Endothelial cell of umbilical vein (primary cell): ENCODE data around the gene PSMA7. TPM values are rescaled to one million over a fixed set of nuclear protein-coding genes. Genes with fewer than 3 reads are reported as not detected.

ENCODE experiments used
- BruUV-seq: library from RNA; stranded (reverse); fragments of 400-500 nt; replicated peaks from 2 replicates; lab custom pipeline; 2021; lab: Mats Ljungman, UMichigan
- CTCF ChIA-PET: fragments of 300-600, 350-600 bp; sonication (Branson Sonifier 250); formaldehyde crosslinking; loops from one replicate; lab custom pipeline; 2021; ENCODE audit warnings: antibody characterized with exemption, inconsistent platforms; lab: Charles Lee
- POLR2A ChIA-PET: fragments of 300-600, 350-600 bp; sonication (Branson Sonifier 250); formaldehyde crosslinking; loops from one replicate; lab custom pipeline; 2021; ENCODE audit warnings: antibody characterized with exemption, inconsistent platforms; lab: Charles Lee
- DNase-seq: peaks from one replicate; pipeline ENCODE4 v3.0.0-alpha.2; 2011; ENCODE audit warnings: low read depth, low spot score
- FAIRE-seq: peaks from 2 replicates; lab custom pipeline; 2011; peaks lifted over from hg19 to GRCh38; lab: Jason Lieb, UNC
- H2AFZ ChIP-seq: 2 replicates; pipeline ENCODE4 v1.6.0; 2012; ENCODE audit warnings: low read depth, low read length, control low read depth, inconsistent platforms
- H3K27ac ChIP-seq: 2 replicates; pipeline ENCODE4 v1.5.1; 2011; ENCODE audit warnings: low read depth, mild to moderate bottlenecking, control low read depth, low read length, moderate library complexity; ENCODE audit not compliant: insufficient read depth
- H3K27me3 ChIP-seq, 2 experiments: 2 replicates each; pipeline versions ENCODE4 v1.6.0 to v1.6.1; 2011; ENCODE audit warnings: low read length in 2 of 2, mixed read lengths in 1 of 2; ENCODE audit not compliant: control insufficient read depth in 2 of 2, insufficient read depth in 2 of 2
- H3K36me3 ChIP-seq, 2 experiments: 2 replicates in 1 of 2; 3 replicates in 1 of 2; pipeline ENCODE4 v1.5.1; 2011; ENCODE audit warnings: low read length in 2 of 2, mild to moderate bottlenecking in 1 of 2, moderate library complexity in 1 of 2; ENCODE audit not compliant: control insufficient read depth in 2 of 2, insufficient read depth in 2 of 2; ENCODE audit errors: extremely low read depth in 1 of 2
- H3K4me1 ChIP-seq: 3 replicates; pipeline ENCODE4 v1.5.1; 2011; ENCODE audit warnings: mild to moderate bottlenecking, low read length; ENCODE audit not compliant: control insufficient read depth, insufficient read depth; ENCODE audit errors: extremely low read depth
- H3K4me2 ChIP-seq: 2 replicates; pipeline ENCODE4 v1.6.1; 2011; ENCODE audit warnings: low read length, control low read depth, mixed read lengths; ENCODE audit not compliant: insufficient read depth
- H3K4me3 ChIP-seq, 3 experiments: fragments of 200-600 bp in 1 of 3; sonication (generic), shearing (Covaris generic) in 1 of 3; replicated peaks in 1 of 3; 2 replicates each; pipeline ENCODE4 v1.5.1; 2011 to 2016; ENCODE audit warnings: control low read depth in 3 of 3, low read length in 3 of 3, mild to moderate bottlenecking in 2 of 3, inconsistent platforms in 1 of 3, low read depth in 1 of 3, moderate library complexity in 1 of 3; ENCODE audit not compliant: insufficient read depth in 1 of 3
- H3K79me2 ChIP-seq: 2 replicates; pipeline ENCODE4 v1.6.0; 2012; ENCODE audit warnings: low read length, inconsistent platforms; ENCODE audit not compliant: control insufficient read depth, insufficient read depth
- H3K9ac ChIP-seq: replicated peaks from 2 replicates; pipeline ENCODE3; 2011; ENCODE audit warnings: low read length, control low read depth; ENCODE audit not compliant: insufficient read depth; ENCODE audit errors: extremely low read depth
- H3K9me1 ChIP-seq: replicated peaks from 3 replicates; pipeline ENCODE4 v1.6.0; 2011; ENCODE audit warnings: mild to moderate bottlenecking, low read length; ENCODE audit not compliant: control insufficient read depth, insufficient read depth; ENCODE audit errors: extremely low read depth
- H3K9me3 ChIP-seq: replicated peaks from 2 replicates; pipeline ENCODE4 v1.5.1; 2012; ENCODE audit warnings: low read length, inconsistent platforms; ENCODE audit not compliant: control insufficient read depth, insufficient read depth
- H4K20me1 ChIP-seq: replicated peaks from 2 replicates; pipeline ENCODE3; 2011; ENCODE audit warnings: mild to moderate bottlenecking, low read length; ENCODE audit not compliant: control insufficient read depth, insufficient read depth; ENCODE audit errors: extremely low read depth
- CTCF ChIP-seq, 2 donors: IDR thresholded peaks; 1 replicate in 1 of 2; 2 replicates in 1 of 2; pipeline ENCODE4 v1.5.1; 2011; ENCODE audit warnings: low read length in 2 of 2, mild to moderate bottlenecking in 2 of 2, moderate library complexity in 2 of 2, control low read depth in 1 of 2, inconsistent platforms in 1 of 2, low read depth in 1 of 2; ENCODE audit not compliant: insufficient read depth in 1 of 2; ENCODE audit errors: extremely low read depth in 1 of 2
- EZH2 ChIP-seq: IDR thresholded peaks from 2 replicates; pipeline ENCODE4 v1.6.1; 2012; ENCODE audit warnings: borderline replicate concordance, low read depth, mild to moderate bottlenecking, moderate library complexity, low read length, inconsistent platforms; ENCODE audit not compliant: severe bottlenecking
- FOS ChIP-seq: IDR thresholded peaks from 2 replicates; pipeline ENCODE4 v1.6.1; 2011; ENCODE audit warnings: mild to moderate bottlenecking, low read length, moderate library complexity, borderline replicate concordance; ENCODE audit not compliant: insufficient read depth
- GATA2 ChIP-seq: IDR thresholded peaks from 2 replicates; pipeline ENCODE4 v1.7.0; 2011; ENCODE audit warnings: low read depth, mild to moderate bottlenecking, moderate library complexity, mixed read lengths, low read length; ENCODE audit not compliant: insufficient read length, insufficient read depth
- JUN ChIP-seq: IDR thresholded peaks from 2 replicates; pipeline ENCODE4 v1.6.1; 2011; ENCODE audit warnings: borderline replicate concordance, low read depth; ENCODE audit not compliant: insufficient read length, insufficient read depth
- MAX ChIP-seq: IDR thresholded peaks from 2 replicates; pipeline ENCODE4 v1.6.1; 2011; ENCODE audit not compliant: insufficient read depth, insufficient read length
- MYC ChIP-seq: IDR thresholded peaks from one replicate; pipeline ENCODE4 v1.6.1; 2011; ENCODE audit warnings: mild to moderate bottlenecking, low read depth, low read length
- POLR2A ChIP-seq: IDR thresholded peaks from 2 replicates; pipeline ENCODE4 v1.6.1; 2012; ENCODE audit warnings: low read depth, mild to moderate bottlenecking, control low read depth, low read length
- POLR2AphosphoS5 ChIP-seq: IDR thresholded peaks from 2 replicates; pipeline ENCODE4 v1.6.1; 2012; ENCODE audit warnings: low read depth, mild to moderate bottlenecking, control low read depth, low read length, moderate library complexity; ENCODE audit not compliant: insufficient read depth
- dilution Hi-C: fragments of 300-500 bp; cut with MboI; formaldehyde crosslinking; loops from one replicate; pipeline ENCODE4 v1.15.0; 2019; ENCODE audit warnings: low sequenced_read_pairs; ENCODE audit not compliant: extremely low pct_ligation_motif_present
- intact Hi-C: fragments of 100-400 bp; cut with micrococcal nuclease; formaldehyde crosslinking; loops from one replicate; pipeline ENCODE4 v1.10.0; 2022
- polyA plus RNA-seq, 4 experiments: library from polyadenylated mRNA; depleted of rRNA in 3 of 4; stranded (reverse) in 3 of 4; unstranded in 1 of 4; fragments of >200 nt; gene quantifications; 2 replicates each; pipeline versions ENCODE4 v1.2.1 to v1.2.3, GENCODE V29; 2011 to 2012; ENCODE audit warnings: missing spikeins in 1 of 4
- total RNA-seq: library from RNA; stranded (reverse); gene quantifications from 2 replicates; pipeline ENCODE4 v1.2.3, GENCODE V29; 2021

PSMA7 gene
- total and polyA plus RNA-seq, 2 donors (not counting 3 experiments of a cell fraction or from before 2014, with no cell fraction given): 393 to 826 TPM

- H3K4me2 ChIP-seq: no peak overlapping the region
- no peak for DNase-seq
- no peak overlapping the region for H3K27ac ChIP-seq
- H3K79me2 ChIP-seq: no peaks in the 10 kb centered on the region
- ChIA-PET POLR2A (no interaction called here), CTCF (no interaction called here)
- BruUV-seq: no TSS peak
- no peak for TF ChIP-seq MYC
- no peak for TF ChIP-seq EZH2
- TF ChIP-seq FOS: no peak
- TF ChIP-seq POLR2AphosphoS5: no peak
- no peak for TF ChIP-seq GATA2
- no peak for TF ChIP-seq MAX
- H3K4me3 ChIP-seq: no peak overlapping the region
- H4K20me1 ChIP-seq: no peaks in the 10 kb centered on the region
- H3K9me3 ChIP-seq: no peaks in the 10 kb centered on the region
- H2AFZ ChIP-seq: no peak overlapping the region
- H3K9me1 ChIP-seq: no peaks in the 10 kb centered on the region
- no peak for FAIRE-seq
- H3K27me3 ChIP-seq: no peaks in the 10 kb centered on the region
- H3K9ac ChIP-seq: no peak overlapping the region
- dilution Hi-C loops (no loop called here), intact Hi-C loops (no loop called here)
- no peaks in the 10 kb centered on the region for H3K4me1 ChIP-seq
- H3K36me3 ChIP-seq: no peaks in the 10 kb centered on the region
Observed at GRCh38 chr20:62096421-62097380, 46.5 kb downstream of the PSMA7 start.

GRCh38 chr20:62089393-62089792 lies 53.8 kb downstream of the PSMA7 start:
- CTCF ChIA-PET: interaction anchor here (0.7 kb wide), 1 partner anchor 11 kb away, joined by 3 read pairs; no protein-coding TSS in a partner anchor
- FAIRE-seq (no peak), DNase-seq (no peak)
- no peaks in the 10 kb centered on the region for H3K36me3 ChIP-seq
- H3K27me3 ChIP-seq: no peaks in the 10 kb centered on the region
- H3K9me1 ChIP-seq: no peaks in the 10 kb centered on the region
- H2AFZ ChIP-seq: no peak overlapping the region
- H3K9me3 ChIP-seq: no peaks in the 10 kb centered on the region
- no peaks in the 10 kb centered on the region for H3K4me1 ChIP-seq
- H3K27ac ChIP-seq: no peak overlapping the region
- TF ChIP-seq JUN: no peak
- no peak for TF ChIP-seq MAX
- TF ChIP-seq EZH2: no peak
- TF ChIP-seq GATA2: no peak
- TF ChIP-seq FOS: no peak
- TF ChIP-seq POLR2AphosphoS5: no peak
- TF ChIP-seq CTCF (IDR thresholded peaks at IDR 0.05; ENCODE audit: extremely low read depth in 1 of 2, insufficient read depth in 1 of 2, low read depth in 1 of 2, low read length in 2 of 2): no peak
- no peak for TF ChIP-seq MYC
- TF ChIP-seq POLR2A: no peak
- no peak overlapping the region for H3K9ac ChIP-seq
- POLR2A ChIA-PET: no interaction called here
- dilution Hi-C loops: no loop called here
- H3K79me2 ChIP-seq: no peaks in the 10 kb centered on the region
- intact Hi-C loops: no loop called here
- no peak overlapping the region for H3K4me2 ChIP-seq
- H3K4me3 ChIP-seq: no peak overlapping the region
- no TSS peak for BruUV-seq
- no peaks in the 10 kb centered on the region for H4K20me1 ChIP-seq
